Activated naive CD8-positive, alpha-beta T cell treated with anti-CD3 and anti-CD28 coated beads for 36 hours (primary cell): ENCODE measurements around the gene B3GALT5. TPM values are rescaled to one million over a fixed set of nuclear protein-coding genes. Genes with fewer than 3 reads are reported as not detected.

Experiments
- DNase-seq: peaks from one replicate; pipeline ENCODE4 v3.0.0; 2021
- H3K27ac Mint-ChIP-seq: one replicate; pipeline ENCODE4 v1.8.0; 2022; ENCODE audit warnings: mild to moderate bottlenecking, moderate library complexity, mixed read lengths
- H3K27me3 Mint-ChIP-seq: one replicate; pipeline ENCODE4 v1.8.0; 2022; ENCODE audit warnings: mild to moderate bottlenecking, mixed read lengths
- H3K36me3 Mint-ChIP-seq: one replicate; pipeline ENCODE4 v1.8.0; 2021; ENCODE audit warnings: mild to moderate bottlenecking, mixed read lengths
- H3K4me1 Mint-ChIP-seq: one replicate; pipeline ENCODE4 v1.8.0; 2021; ENCODE audit warnings: mixed read lengths
- H3K4me3 Mint-ChIP-seq: one replicate; pipeline ENCODE4 v1.8.0; 2022; ENCODE audit warnings: mild to moderate bottlenecking, moderate library complexity, mixed read lengths
- H3K9me3 Mint-ChIP-seq: one replicate; pipeline ENCODE4 v1.8.0; 2022; ENCODE audit warnings: mixed read lengths
- total RNA-seq, 2 experiments: library from RNA; stranded (reverse); gene quantifications; one replicate each; pipeline ENCODE4 v1.2.3, GENCODE V29; 2021

The B3GALT5 gene
- total RNA-seq, 2 experiments from 2014 or later: not detected

DNA sequence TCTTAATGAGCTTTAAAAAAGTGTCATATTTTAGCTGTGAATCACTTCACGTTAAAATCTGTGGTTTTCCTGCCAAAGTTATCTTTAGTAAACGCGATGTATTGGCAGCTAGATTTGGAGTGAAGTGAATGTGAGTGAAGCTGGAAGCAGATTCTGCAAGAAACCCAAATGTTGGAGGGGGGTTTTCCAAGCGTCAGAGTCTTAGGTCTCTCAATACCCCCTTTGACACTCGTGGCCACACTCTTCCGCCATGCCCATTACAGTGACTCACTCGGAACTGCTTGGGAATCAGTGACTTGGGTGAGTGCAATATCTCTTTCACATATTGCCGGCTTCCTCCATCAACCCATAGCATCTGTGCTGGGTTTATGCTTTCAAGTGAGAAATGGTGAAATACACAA lies 17.5 kb downstream of the B3GALT5 start:
- no peaks in the 10 kb centered on the region for H3K36me3 Mint-ChIP-seq
- no peaks in the 10 kb centered on the region for H3K4me1 Mint-ChIP-seq
- no peak overlapping the region for H3K4me3 Mint-ChIP-seq
- no peaks in the 10 kb centered on the region for H3K9me3 Mint-ChIP-seq
- peaks cover 35% of the 10 kb centered on the region for H3K27me3 Mint-ChIP-seq
- H3K27ac Mint-ChIP-seq: no peak overlapping the region
- no peak for DNase-seq

DNA sequence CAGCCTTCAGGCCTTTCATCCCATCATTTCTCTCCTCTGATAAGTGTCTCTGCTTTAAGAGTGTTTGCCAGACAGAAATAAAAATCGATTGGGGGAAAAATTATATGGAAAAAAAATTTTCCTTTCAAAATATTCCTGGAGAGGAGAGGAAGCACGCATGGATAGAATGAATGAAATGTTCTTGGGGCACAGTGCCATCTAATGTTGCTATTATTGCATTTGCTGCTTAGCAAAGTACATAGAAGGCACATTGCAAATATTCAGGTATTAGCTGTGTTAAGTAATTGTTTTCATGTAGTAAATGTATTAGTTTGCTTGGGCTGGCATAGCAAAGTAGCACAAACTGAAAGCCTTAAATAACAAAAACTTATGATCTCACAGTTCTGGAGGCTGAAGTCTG lies 18.1 kb downstream of the B3GALT5 start:
- no peaks in the 10 kb centered on the region for H3K4me1 Mint-ChIP-seq
- no peak overlapping the region for H3K27ac Mint-ChIP-seq
- no peak overlapping the region for H3K4me3 Mint-ChIP-seq
- no peaks in the 10 kb centered on the region for H3K36me3 Mint-ChIP-seq
- no peaks in the 10 kb centered on the region for H3K9me3 Mint-ChIP-seq
- no peak for DNase-seq
- peaks cover 33% of the 10 kb centered on the region for H3K27me3 Mint-ChIP-seq

DNA sequence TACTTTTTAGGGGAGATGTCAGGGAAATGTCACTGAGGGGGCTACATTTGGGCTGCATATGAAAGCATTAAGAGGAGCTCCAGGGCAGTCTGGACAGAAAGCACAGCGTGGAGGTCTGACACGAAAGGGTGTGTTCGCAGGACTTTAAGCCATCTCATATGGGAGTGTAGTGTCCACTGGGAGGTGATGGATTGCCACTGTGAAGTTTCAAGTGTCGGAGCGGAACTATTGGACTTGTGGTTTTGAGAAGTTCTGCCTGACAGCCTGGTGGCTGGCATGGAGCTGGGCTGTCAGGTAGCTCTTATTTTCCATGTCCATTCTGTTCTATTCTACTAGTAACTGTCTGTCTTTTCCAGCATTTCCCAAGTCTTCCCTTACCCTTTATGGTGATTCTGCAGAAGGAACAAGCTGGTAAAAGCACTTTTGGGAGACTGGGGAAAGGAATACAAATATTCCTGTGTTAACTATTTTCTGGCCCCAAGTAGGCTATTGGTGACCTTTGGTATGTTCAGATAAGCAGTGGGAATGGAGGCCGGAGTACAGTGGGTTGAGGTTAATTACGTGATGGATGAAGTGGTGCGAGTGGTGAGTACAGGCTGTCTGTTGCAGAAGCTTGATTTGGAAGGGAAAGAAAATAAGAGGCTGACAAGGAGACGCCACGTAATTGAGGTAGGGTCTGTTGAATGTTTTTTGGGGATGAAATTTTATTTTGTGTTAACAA lies 19.3 kb downstream of the B3GALT5 start:
- DNase-seq: no peak
- Mint-ChIP-seq H3K36me3 (no peaks in the 10 kb centered on the region), H3K4me1 (no peaks in the 10 kb centered on the region), H3K4me3 (no peak overlapping the region), H3K27me3 (peaks cover 31% of the 10 kb centered on the region), H3K9me3 (no peaks in the 10 kb centered on the region), H3K27ac (no peak overlapping the region)

DNA sequence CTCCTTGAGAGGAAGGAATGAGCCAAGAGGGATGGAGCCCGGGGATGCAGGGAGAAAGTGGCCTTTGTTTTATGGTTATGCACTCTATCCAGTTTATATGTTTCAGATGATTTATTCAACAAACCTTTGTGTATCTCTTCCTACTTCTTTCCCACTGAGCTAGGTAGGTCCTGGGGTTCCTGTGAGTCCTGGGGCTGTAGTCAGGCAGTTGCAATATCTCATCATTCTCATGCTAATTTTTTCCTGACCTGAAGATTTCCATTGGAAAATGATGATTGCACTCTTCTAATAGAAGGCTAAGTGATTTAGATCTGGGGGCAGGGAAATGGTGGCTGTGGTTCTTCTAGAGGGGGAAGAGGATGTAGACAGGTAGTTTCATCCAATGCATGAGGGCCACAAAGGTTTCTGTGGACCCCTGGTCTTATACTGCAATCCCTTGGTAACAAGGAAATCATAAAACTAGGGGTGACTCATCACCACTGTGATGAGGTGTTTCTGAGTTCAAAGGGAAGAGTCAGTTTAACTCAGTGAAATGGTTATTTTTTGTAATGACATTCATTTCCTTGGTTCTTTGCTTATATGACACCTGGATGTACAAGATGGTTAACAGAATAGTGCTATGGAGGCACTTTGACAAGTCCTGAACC lies 20.2 kb downstream of the B3GALT5 start:
- Mint-ChIP-seq H3K4me1 (no peaks in the 10 kb centered on the region), H3K4me3 (no peak overlapping the region), H3K27ac (no peak overlapping the region), H3K36me3 (no peaks in the 10 kb centered on the region), H3K9me3 (no peaks in the 10 kb centered on the region), H3K27me3 (peaks cover 28% of the 10 kb centered on the region)
- no peak for DNase-seq

DNA sequence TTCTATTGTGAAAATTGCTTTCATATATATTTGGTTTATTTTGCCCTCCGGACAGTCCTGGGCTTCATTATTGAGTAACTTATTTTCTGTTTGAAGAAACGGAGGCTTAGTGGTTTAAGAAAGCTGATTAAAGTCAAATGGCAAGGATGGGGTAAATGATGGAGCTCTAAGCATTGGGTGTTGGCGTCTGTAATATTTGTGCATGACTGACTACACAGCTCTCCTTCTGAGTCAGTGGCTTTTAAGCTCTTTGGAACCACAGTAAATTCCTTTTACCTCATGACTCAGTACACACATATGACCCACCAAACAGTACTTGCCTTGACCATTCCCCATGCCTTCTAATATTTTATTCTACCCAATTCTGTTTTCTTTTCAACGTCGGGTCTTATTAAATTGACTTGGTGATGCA lies 21.0 kb downstream of the B3GALT5 start:
- Mint-ChIP-seq H3K9me3 (no peaks in the 10 kb centered on the region), H3K4me3 (no peak overlapping the region), H3K36me3 (no peaks in the 10 kb centered on the region), H3K27me3 (peaks cover 25% of the 10 kb centered on the region), H3K27ac (no peak overlapping the region), H3K4me1 (no peaks in the 10 kb centered on the region)
- no peak for DNase-seq

DNA sequence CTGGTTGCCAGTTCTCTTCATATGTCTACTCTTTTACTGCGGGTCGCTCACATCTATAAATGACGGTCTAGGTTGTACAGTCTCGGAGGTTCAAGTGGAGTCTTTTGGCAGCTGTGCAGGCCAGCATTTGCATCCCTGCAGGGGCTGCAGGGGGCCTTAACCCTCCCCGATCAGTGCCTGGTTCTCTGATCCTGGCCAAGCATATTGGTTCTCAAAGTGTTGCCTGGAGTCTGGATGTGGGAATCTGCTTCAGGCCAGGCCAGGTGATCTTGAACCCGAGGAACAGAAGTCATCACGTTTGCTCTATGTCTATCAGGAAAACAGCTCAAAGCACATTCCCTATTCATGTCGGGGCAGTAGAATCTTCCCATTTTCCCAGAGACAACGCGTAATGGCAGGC lies 21.8 kb downstream of the B3GALT5 start:
- H3K27ac Mint-ChIP-seq: no peak overlapping the region
- H3K4me3 Mint-ChIP-seq: no peak overlapping the region
- no peaks in the 10 kb centered on the region for H3K36me3 Mint-ChIP-seq
- no peaks in the 10 kb centered on the region for H3K9me3 Mint-ChIP-seq
- no peaks in the 10 kb centered on the region for H3K4me1 Mint-ChIP-seq
- no peak for DNase-seq
- peaks cover 27% of the 10 kb centered on the region for H3K27me3 Mint-ChIP-seq

DNA sequence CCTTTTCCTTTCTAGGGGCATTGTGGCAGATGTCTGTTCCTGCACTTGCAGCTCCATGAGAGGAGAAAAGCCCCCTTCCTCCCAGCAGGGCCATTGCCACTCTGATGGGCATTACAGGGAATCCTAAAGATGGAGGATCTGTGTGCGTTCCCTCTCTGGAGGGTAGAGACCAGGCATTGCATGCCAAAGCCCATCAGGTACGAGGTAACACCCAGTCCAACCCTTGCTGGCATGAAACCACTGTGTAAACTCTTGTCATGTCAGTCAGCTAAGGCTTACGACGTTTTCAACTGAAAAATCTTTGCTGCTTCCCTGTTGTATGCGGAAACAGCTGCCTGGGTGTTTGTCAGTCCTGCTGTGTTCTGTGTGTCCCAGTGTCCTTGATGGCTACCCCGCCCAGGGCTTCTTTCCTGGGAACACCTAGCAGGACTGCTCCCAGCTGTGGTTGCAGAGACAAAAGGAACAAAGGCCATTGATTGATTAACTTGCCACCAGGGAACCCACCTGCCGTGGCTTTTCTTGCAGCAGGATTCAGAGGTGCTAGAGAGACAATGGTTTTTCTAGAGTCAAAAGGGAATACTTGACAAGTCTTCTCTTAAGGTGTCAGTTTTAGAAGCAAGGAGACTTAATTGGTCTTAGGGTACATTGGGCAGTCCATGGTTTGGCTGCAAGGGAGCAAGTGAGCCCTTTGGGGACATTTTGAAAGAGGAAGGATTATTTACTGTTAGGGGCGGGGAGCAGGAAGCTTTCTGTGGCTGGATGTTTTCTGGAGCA lies 24.6 kb downstream of the B3GALT5 start:
- H3K36me3 Mint-ChIP-seq: no peaks in the 10 kb centered on the region
- no peaks in the 10 kb centered on the region for H3K4me1 Mint-ChIP-seq
- DNase-seq: no peak
- H3K27ac Mint-ChIP-seq: no peak overlapping the region
- H3K4me3 Mint-ChIP-seq: no peak overlapping the region
- peaks cover 21% of the 10 kb centered on the region for H3K27me3 Mint-ChIP-seq
- H3K9me3 Mint-ChIP-seq: no peaks in the 10 kb centered on the region

DNA sequence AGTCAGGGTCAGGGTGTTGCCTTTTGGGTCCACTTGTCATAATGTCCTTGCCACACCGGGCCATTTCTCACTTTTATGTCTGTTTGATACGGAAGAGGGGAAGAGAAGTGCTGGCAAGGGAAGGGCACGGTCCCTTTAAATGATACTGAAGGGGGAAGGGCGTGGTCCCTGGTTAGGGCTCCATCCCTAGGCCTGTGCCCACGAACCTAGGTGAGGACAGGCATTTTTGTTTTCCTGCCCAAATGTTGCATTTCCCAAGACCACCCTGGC lies 25.2 kb downstream of the B3GALT5 start:
- Mint-ChIP-seq H3K27me3 (peaks cover 24% of the 10 kb centered on the region), H3K9me3 (no peaks in the 10 kb centered on the region), H3K36me3 (no peaks in the 10 kb centered on the region), H3K4me1 (no peaks in the 10 kb centered on the region), H3K27ac (no peak overlapping the region), H3K4me3 (no peak overlapping the region)
- no peak for DNase-seq

DNA sequence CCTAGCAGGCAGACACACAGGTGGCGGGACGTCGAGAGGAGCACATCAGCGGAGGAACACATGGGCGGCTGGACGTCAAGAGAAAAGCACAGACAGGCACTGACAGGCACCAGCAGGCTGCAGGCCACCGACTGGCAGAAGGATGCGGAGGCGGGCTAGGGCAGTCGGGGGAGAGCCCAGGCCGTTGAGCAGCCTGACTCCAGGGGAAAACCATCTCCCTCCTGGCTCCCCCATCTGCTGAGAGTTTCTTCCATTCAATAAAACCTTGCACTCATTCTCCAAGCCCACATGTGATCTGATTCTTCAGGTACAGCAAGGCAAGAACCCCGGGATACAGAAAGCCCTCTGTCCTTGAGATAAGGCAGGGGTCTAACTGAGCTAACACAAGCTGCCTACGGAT lies 25.5 kb downstream of the B3GALT5 start:
- Mint-ChIP-seq H3K4me1 (no peaks in the 10 kb centered on the region), H3K4me3 (no peak overlapping the region), H3K36me3 (no peaks in the 10 kb centered on the region), H3K27ac (no peak overlapping the region), H3K9me3 (no peaks in the 10 kb centered on the region), H3K27me3 (peaks cover 21% of the 10 kb centered on the region)
- no peak for DNase-seq

DNA sequence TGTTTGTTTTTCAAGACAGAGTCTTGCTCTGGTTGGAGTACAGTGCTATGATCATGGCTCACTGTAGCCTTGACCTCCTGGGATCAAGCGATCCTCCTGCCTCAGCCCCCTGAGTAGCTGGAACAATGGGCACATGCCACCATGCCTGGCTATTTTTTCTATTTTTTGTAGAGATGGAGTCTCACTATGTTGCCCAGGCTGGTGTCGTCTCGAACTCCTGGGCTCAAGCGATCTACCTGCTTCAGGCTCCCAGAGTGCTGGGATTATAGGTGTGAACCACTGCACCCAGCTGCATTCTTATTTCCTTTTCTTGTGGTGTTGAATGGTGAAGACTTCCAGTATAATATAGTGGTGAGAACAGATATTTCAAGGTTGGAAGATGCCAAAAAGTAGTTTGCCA lies 28.0 kb downstream of the B3GALT5 start:
- DNase-seq: no peak
- H3K4me1 Mint-ChIP-seq: no peaks in the 10 kb centered on the region
- H3K9me3 Mint-ChIP-seq: no peaks in the 10 kb centered on the region
- H3K27me3 Mint-ChIP-seq: peaks cover 27% of the 10 kb centered on the region
- no peak overlapping the region for H3K4me3 Mint-ChIP-seq
- no peaks in the 10 kb centered on the region for H3K36me3 Mint-ChIP-seq
- H3K27ac Mint-ChIP-seq: no peak overlapping the region

DNA sequence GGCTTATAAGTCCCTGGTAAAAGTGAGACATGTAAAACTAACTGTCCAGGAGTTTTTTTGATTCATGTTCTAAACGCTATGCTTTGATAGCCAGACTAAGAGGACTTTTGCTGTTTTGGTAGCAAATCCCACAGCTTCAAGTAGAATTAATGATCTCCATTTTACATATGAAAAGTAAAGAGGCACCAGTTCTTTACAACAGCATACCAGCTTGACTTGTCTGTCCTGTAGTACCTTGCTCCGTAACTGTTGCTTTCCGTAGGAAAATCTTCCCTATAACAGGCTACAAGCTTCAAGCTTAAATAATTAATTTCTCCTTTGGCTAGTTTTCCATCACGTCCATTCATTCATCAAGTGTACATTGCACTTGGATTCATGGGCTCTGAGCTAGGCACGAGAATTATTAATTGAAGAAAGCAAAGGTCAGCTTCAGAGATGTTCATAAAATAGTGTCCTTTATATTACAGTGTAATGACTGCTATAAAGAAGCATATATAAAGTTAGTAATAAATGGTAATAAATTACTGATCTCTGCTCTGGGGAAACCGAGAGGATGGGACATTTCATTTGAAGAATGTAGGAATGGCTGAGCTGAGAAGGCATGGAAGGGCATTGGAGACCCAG lies 29.2 kb downstream of the B3GALT5 start:
- Mint-ChIP-seq H3K4me1 (no peaks in the 10 kb centered on the region), H3K27ac (no peak overlapping the region), H3K27me3 (peaks cover 16% of the 10 kb centered on the region), H3K4me3 (no peak overlapping the region), H3K36me3 (no peaks in the 10 kb centered on the region), H3K9me3 (no peaks in the 10 kb centered on the region)
- DNase-seq: no peak

DNA sequence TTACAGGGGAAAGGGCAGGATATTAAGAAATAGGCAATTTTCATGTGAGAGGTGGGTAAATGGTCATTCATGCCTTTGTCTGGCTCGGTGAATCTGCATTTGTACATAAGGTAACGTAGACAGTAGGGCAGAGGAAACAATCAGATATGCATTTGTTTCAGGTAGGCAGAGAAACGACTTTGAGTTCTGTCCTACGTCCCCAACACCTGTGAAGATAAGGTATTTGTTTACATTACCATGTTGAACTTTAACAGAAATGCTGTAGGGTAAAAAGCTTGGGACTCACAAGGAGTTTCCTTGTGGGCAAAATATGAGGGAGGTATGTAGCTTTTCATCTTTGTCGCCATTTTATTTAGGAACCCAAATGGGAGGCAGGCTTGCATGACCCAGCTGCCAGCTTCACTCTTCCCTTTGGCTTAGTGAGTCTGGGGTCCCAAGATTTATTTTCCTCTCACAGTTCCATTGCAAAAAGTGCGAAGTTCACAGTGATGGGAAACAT lies 31.4 kb downstream of the B3GALT5 start:
- no peak for DNase-seq
- peaks cover 12% of the 10 kb centered on the region for H3K27me3 Mint-ChIP-seq
- H3K36me3 Mint-ChIP-seq: no peaks in the 10 kb centered on the region
- H3K4me3 Mint-ChIP-seq: no peak overlapping the region
- H3K27ac Mint-ChIP-seq: no peak overlapping the region
- no peaks in the 10 kb centered on the region for H3K9me3 Mint-ChIP-seq
- H3K4me1 Mint-ChIP-seq: no peaks in the 10 kb centered on the region

DNA sequence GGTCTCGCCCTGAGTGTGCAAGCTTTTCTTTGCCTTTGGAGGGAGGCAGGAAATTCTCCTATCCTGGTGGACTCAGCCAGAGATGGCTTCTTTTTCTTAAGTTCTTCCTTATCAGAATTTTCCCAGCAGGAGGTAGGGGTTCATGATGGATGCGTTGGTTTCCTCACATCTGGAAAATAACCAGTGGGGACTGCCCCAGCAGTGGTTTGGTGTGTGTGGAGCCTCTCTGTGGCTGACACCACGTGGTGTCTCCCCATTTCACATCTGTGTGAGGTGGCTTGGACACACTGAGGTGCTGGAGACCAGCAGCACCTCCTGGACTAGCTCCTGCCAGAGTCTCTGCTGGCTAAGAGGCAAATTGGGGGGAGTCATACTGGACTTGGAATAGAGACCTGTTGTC lies 32.6 kb downstream of the B3GALT5 start:
- Mint-ChIP-seq H3K4me3 (no peak overlapping the region), H3K36me3 (no peaks in the 10 kb centered on the region), H3K27ac (no peak overlapping the region), H3K27me3 (peaks cover 15% of the 10 kb centered on the region), H3K9me3 (no peaks in the 10 kb centered on the region), H3K4me1 (no peaks in the 10 kb centered on the region)
- no peak for DNase-seq

DNA sequence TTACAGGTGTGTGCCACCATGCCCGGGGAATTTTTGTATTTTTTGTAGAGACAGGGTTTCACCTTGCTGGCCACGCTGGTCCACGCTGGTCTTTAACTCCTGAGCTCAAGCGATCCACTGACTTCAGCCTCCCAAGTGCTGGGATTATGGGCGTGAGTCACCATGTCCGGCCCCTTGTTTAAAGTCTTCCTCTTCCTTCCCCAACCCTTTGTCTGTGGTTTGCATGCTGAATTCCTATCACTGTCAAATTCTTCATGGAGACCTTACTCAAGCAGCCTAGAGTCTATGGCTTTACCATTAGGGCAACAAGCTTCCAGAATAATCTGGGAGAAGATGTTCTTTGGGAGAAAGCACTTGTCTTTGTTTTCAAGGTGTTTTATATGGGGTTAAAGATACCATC lies 34.7 kb downstream of the B3GALT5 start:
- Mint-ChIP-seq H3K4me3 (no peak overlapping the region), H3K27me3 (peaks cover 13% of the 10 kb centered on the region), H3K9me3 (peaks cover 3% of the 10 kb centered on the region), H3K4me1 (no peaks in the 10 kb centered on the region), H3K36me3 (no peaks in the 10 kb centered on the region), H3K27ac (no peak overlapping the region)
- DNase-seq: no peak

DNA sequence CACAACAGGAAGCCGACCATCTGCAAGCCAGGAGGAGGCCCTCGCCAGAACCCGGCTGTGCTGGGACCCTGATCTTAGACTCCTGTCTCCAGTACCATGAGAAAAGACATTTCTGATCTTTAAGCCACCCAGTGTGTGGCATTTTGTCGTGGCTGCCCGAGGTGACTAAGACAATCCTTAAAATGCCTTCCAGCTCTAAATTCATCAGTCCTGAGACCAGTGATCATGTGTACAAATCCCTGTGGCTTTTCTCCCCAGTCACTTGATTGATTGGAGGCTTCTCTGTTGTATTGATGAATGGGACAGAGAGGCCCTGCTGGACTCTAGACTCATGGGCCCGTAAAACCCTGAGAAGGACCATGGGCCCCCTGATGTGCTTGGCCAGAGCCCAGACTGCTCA lies 36.1 kb downstream of the B3GALT5 start:
- Mint-ChIP-seq H3K9me3 (peaks cover 10% of the 10 kb centered on the region), H3K36me3 (no peaks in the 10 kb centered on the region), H3K4me1 (no peaks in the 10 kb centered on the region), H3K27ac (no peak overlapping the region), H3K4me3 (no peak overlapping the region), H3K27me3 (peaks cover 9% of the 10 kb centered on the region)
- no peak for DNase-seq
